ENCODE data around the gene TXNDC11.
"Not testable (repeated sequence)": the region's sequence is repeated elsewhere in the genome, so short reads cannot be mapped to it uniquely, and the experiment has no call there.

Gene TXNDC11

GRCh38 chr16:11742536-11743307 is at the start of gene TXNDC11:
Gene TXNDC11, minus strand, starts transcription at chr16:11742857. Its CDS starts 127 bp downstream, at chr16:11742730.
- peak; percentile 97 for DNase-seq

GRCh38 chr16:11791144-11791828 is 48.6 kb upstream of the TXNDC11 start:
- DNase-seq, result peak; percentile 40

- DNase-seq, result no peak
Observed at GRCh38 chr16:11788914-11789313, 46.3 kb upstream of the TXNDC11 start.

- DNase-seq, result not testable (repeated sequence)
Observed at GRCh38 chr16:11784980-11785599, 42.4 kb upstream of the TXNDC11 start.

GRCh38 chr16:11784381-11784780 is 41.7 kb upstream of the TXNDC11 start:
- not testable (repeated sequence) for DNase-seq

GRCh38 chr16:11784038-11784369 is 41.3 kb upstream of the TXNDC11 start:
- no peak for DNase-seq

- peak; percentile 9 for DNase-seq
Observed at GRCh38 chr16:11783319-11784037, 40.8 kb upstream of the TXNDC11 start.

GRCh38 chr16:11781773-11782172 is 39.1 kb upstream of the TXNDC11 start:
- peak; percentile 25 for DNase-seq

- peak; percentile 5 for DNase-seq
Observed at GRCh38 chr16:11780991-11781680, 38.5 kb upstream of the TXNDC11 start.

GRCh38 chr16:11779074-11779473 is 36.4 kb upstream of the TXNDC11 start:
- no peak for DNase-seq

- no peak for DNase-seq
Observed at GRCh38 chr16:11774065-11774626, 31.5 kb upstream of the TXNDC11 start.

GRCh38 chr16:11768849-11769248 is 26.2 kb upstream of the TXNDC11 start:
- no peak for DNase-seq

- no peak for DNase-seq
Observed at GRCh38 chr16:11762431-11762830, 19.8 kb upstream of the TXNDC11 start.

- DNase-seq, result no peak
Observed at GRCh38 chr16:11759997-11760396, 17.3 kb upstream of the TXNDC11 start.

- no peak for DNase-seq
Observed at GRCh38 chr16:11759163-11759834, 16.6 kb upstream of the TXNDC11 start.

- no peak for DNase-seq
Observed at GRCh38 chr16:11757671-11758545, 15.3 kb upstream of the TXNDC11 start.

GRCh38 chr16:11756248-11756647 is 13.6 kb upstream of the TXNDC11 start:
- DNase-seq, result no peak

- DNase-seq, result no peak
Observed at GRCh38 chr16:11755022-11755760, 12.5 kb upstream of the TXNDC11 start.

GRCh38 chr16:11752856-11753255 is 10.2 kb upstream of the TXNDC11 start:
- peak; percentile 59 for DNase-seq

- DNase-seq, result no peak
Observed at GRCh38 chr16:11750056-11750455, 7.4 kb upstream of the TXNDC11 start.

All from DMS153 (cell line).